Ovary (tissue), 3 donors: ENCODE measurements around the gene TANC1.

Source experiments
- EP300 ChIP-seq: sonication (generic); formaldehyde crosslinking; IDR thresholded peaks from one replicate; pipeline ENCODE4 v1.6.1; 2017; ENCODE audit warnings: antibody characterized with exemption
- POLR2A ChIP-seq: fragments of 450-650 bp; IDR thresholded peaks from one replicate; pipeline ENCODE4 v1.6.1; 2017; ENCODE audit warnings: antibody characterized with exemption, mild to moderate bottlenecking, moderate library complexity
- TF ChIP-seq, protein P1 (sequence below), 3 donors: fragments of 450-650 bp in 2 of 3; fragments of 200-600 bp in 1 of 3; IDR thresholded peaks; one replicate each; pipeline versions ENCODE4 v1.5.1 to v1.8.0; 2016 to 2022; ENCODE audit warnings: antibody characterized with exemption in 3 of 3, mild to moderate bottlenecking in 1 of 3
- donor health status: DM: no; HTN: no; CAD: no.

DNA sequence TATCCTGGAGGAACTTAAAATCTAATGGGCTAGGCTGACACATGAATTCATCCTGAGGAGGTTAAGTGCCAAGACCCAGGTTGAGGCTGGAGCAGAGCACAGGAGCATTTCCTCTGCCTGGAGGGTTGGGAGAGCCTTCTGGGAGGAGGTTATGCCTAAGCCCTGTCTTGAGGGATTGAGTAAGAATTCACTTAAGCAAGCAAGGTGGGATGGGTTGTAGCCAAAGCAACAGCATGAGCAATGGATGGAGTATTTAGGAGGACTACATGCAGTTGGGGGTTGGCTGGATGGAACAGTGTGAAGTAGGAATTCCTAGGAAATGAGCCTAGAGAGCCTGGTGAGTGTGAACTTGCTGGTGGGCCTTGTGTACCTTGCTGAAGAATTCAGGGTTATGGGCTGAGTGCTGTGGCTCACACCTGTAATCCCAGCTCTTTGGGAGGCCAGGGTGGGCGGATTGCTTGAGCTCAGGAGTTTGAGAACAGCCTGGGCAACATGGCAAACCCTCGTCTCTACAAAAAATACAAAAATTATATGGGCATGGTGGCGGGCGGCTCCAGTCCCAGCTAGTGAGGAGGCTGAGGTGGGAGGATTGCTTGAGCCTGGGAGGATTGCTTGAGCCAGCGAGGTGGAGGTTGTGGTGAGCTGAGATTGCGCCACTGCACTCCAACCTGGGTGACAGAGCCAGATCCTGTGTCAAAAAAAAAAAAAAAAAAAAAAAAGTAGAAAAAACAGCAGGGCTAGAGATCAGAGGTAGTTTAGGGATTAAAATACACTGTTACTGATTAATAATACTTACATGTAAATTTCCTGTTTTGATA lies 22.2 kb downstream of the TANC1 start:
- TF ChIP-seq EP300 = no peak
- TF ChIP-seq, protein P1, sequence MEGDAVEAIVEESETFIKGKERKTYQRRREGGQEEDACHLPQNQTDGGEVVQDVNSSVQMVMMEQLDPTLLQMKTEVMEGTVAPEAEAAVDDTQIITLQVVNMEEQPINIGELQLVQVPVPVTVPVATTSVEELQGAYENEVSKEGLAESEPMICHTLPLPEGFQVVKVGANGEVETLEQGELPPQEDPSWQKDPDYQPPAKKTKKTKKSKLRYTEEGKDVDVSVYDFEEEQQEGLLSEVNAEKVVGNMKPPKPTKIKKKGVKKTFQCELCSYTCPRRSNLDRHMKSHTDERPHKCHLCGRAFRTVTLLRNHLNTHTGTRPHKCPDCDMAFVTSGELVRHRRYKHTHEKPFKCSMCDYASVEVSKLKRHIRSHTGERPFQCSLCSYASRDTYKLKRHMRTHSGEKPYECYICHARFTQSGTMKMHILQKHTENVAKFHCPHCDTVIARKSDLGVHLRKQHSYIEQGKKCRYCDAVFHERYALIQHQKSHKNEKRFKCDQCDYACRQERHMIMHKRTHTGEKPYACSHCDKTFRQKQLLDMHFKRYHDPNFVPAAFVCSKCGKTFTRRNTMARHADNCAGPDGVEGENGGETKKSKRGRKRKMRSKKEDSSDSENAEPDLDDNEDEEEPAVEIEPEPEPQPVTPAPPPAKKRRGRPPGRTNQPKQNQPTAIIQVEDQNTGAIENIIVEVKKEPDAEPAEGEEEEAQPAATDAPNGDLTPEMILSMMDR (IDR thresholded peaks at IDR 0.05) = no peak
- TF ChIP-seq POLR2A = no peak
